ENCODE data around the gene KYNU.

Gene KYNU

DNA sequence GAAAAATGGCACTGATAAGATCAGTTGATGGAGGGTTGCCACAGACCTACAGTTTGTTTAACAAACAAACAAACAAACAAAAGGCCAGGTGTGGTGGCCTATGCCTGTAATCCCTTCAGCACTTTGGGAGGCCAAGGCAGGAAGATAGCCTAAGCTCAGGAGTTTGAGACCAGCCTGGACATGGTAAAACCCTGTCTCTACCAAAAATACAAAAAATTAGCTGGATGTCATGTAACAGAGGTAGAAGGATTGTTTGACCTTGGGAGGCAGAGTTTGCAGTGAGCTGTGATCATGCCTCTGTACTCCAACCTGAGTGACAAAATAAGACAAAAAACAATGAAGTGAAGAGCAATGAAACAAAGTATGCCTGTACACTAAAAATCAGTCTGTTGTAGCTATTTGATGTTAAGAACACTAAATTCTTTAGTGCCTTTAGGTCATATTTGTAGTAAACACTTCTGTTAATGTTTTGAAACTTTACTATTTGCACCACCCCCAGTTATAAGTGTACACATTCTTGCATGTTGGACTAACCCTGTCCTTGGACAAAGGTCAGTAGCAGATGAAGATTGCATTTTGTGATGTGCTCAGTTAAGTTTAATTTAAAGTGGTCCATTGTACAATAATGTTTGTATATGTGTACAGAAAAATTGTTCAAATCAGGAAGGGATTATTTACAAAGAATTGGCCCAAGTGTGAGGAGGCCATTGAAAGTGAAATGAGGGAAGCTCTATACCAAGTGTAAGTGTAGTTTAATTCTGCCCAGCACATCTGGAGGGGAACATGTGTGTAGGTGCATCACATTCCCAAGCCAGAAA, 73.9 kb downstream of the KYNU start:
- no peaks in the 10 kb centered on the region for H3K27me3 ChIP-seq
- H3K4me1 ChIP-seq = no peaks in the 10 kb centered on the region
- peaks cover 8 to 36% (median 19%) of the 10 kb centered on the region in 11 experiments; a peak in 19 of 22 replicates for H3K9me3 ChIP-seq (replicated peaks in 1 of 11)
- H3K27ac ChIP-seq = no peak overlapping the region
- H3K4me3 ChIP-seq = no peak overlapping the region
- peaks cover 0 to 94% (median 0%) of the 10 kb centered on the region in 11 experiments; a peak in 4 of 22 replicates for H3K36me3 ChIP-seq
- no peak for TF ChIP-seq Cebpa-rat (IDR thresholded peaks at IDR 0.05)
- no peak overlapping the region for H3K9ac ChIP-seq
- H4K20me1 ChIP-seq = peaks cover 0 to 75% (median 0%) of the 10 kb centered on the region in 11 experiments; a peak in 4 of 22 replicates
- no peak overlapping the region for H3K4me2 ChIP-seq

DNA sequence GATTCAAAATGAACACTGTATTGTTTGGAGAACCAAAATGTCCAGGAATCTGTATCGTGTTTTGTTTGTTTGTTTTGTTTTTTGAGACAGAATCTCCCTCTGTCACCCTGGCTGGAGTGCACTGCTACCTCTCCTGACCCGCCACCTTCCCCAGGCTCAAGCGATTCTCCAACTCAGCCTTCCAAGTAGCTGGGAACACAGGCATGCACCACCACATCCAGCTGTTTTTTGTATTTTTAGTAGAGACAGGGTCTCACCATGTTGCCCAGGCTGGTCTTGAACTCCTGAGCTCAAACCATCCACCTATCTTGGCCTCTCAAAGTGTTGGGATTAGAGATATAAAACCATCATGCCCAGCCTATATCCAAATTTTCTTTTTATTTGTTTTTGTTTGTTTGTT, 74.6 kb downstream of the KYNU start:
- Histone ChIP-seq H3K9ac (no peak overlapping the region), H3K4me3 (no peak overlapping the region), H3K36me3 (peaks cover 0 to 94% (median 0%) of the 10 kb centered on the region in 11 experiments; a peak in 4 of 22 replicates), H3K27me3 (no peaks in the 10 kb centered on the region), H3K4me2 (no peak overlapping the region), H3K4me1 (no peaks in the 10 kb centered on the region), H3K27ac (no peak overlapping the region), H4K20me1 (peaks cover 0 to 73% (median 0%) of the 10 kb centered on the region in 11 experiments; a peak in 4 of 22 replicates), H3K9me3 (replicated peaks in 1 of 11) (peaks cover 8 to 36% (median 19%) of the 10 kb centered on the region in 11 experiments; a peak in 19 of 22 replicates)
- no peak for TF ChIP-seq Cebpa-rat (IDR thresholded peaks at IDR 0.05)

DNA sequence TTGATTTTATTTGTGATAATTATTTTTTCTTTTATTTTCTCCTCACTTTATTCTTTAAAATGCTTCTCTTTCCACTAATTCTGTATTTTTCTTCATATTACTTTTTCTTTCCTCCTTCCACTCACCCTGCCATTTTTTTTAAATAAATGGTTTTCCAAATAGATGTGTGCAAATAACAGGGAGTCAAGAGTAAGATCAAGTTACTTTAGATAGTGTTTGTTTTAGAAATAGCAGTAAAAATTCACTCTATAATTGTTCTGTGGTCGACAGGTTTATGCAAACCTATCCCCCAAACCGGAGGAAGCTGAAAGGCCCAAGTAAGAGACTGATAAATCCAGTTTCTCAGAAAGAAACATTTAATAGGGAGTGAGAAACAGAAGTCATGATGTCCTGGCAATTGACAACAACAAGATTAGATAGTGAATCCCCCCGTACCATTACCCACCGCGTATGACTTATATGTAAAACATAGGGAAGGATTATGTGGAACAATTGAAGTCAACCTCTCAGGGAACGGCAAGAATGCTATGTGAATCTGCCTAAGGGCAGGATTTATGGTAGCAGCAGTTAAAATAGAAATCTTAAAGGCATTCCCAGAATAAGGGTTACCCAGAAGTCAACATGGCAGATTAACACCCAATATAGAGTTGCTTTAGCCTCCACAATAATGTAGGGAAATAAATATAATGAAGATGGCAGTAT, 75.5 kb downstream of the KYNU start:
- no peak overlapping the region for H3K9ac ChIP-seq
- H3K9me3 ChIP-seq (replicated peaks in 1 of 11) = peaks cover 8 to 29% (median 19%) of the 10 kb centered on the region in 11 experiments; a peak in 19 of 22 replicates
- peaks cover 0 to 64% (median 0%) of the 10 kb centered on the region in 11 experiments; a peak in 3 of 22 replicates for H4K20me1 ChIP-seq
- H3K4me3 ChIP-seq = no peak overlapping the region
- no peak overlapping the region for H3K27ac ChIP-seq
- no peak overlapping the region for H3K4me2 ChIP-seq
- H3K36me3 ChIP-seq = peaks cover 0 to 94% (median 0%) of the 10 kb centered on the region in 11 experiments; a peak in 4 of 22 replicates
- TF ChIP-seq Cebpa-rat (IDR thresholded peaks at IDR 0.05) = no peak
- no peaks in the 10 kb centered on the region for H3K4me1 ChIP-seq
- no peaks in the 10 kb centered on the region for H3K27me3 ChIP-seq

DNA sequence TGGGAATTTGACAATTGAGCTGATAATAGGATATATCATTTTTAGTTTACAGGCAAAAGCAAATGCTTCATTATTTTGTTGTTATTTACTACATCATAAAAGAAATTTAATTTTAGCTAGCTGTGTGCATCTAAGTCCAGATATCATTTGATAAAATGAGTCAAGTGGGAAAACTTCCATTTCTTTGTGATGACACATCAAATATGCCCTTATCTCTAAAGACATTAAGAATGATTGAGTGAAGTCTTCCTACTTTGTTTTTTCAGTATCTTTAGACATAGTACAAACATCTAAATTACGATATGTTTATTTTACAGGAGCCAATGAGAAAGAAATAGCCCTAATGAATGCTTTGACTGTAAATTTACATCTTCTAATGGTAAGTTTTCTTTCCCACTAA, 77.0 kb downstream of the KYNU start:
- Histone ChIP-seq H3K9me3 (replicated peaks in 1 of 11) (peaks cover 2 to 17% (median 11%) of the 10 kb centered on the region in 11 experiments; a peak in 18 of 22 replicates), H3K36me3 (peaks cover 0 to 93% (median 0%) of the 10 kb centered on the region in 11 experiments; a peak in 4 of 22 replicates), H3K27me3 (no peaks in the 10 kb centered on the region), H3K9ac (no peak overlapping the region), H4K20me1 (peaks cover 0 to 60% (median 0%) of the 10 kb centered on the region in 11 experiments; a peak in 3 of 22 replicates), H3K4me3 (no peak overlapping the region), H3K4me2 (no peak overlapping the region), H3K27ac (no peak overlapping the region), H3K4me1 (no peaks in the 10 kb centered on the region)
- no peak for TF ChIP-seq Cebpa-rat (IDR thresholded peaks at IDR 0.05)

DNA sequence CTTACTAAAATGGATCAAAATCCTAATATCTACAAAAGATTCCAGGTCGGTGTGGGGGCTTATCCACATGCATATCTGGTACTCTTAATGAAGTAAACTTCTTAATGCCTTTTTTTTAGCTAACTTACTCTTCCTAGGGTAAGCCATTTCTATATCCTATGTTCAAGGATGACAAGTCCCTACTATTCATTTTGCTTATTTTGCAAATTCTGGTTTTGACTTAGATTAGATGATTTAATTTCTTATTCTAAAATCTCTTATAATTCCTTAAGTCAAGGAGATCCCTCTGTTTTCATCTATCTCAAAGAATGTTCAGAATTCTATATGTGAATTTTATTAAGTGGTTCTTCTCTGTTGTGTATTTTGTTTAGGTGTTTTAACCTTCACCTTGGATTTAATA, 79.7 kb downstream of the KYNU start:
- Histone ChIP-seq H3K36me3 (peaks cover 0 to 93% (median 0%) of the 10 kb centered on the region in 11 experiments; a peak in 4 of 22 replicates), H3K9ac (no peak overlapping the region), H3K4me3 (no peak overlapping the region), H3K9me3 (replicated peaks in 1 of 11) (no peaks in the 10 kb centered on the region), H3K4me1 (no peaks in the 10 kb centered on the region), H3K4me2 (no peak overlapping the region), H3K27ac (no peak overlapping the region), H3K27me3 (no peaks in the 10 kb centered on the region), H4K20me1 (peaks cover 0 to 47% (median 0%) of the 10 kb centered on the region in 11 experiments; a peak in 3 of 22 replicates)
- TF ChIP-seq Cebpa-rat (IDR thresholded peaks at IDR 0.05) = no peak

DNA sequence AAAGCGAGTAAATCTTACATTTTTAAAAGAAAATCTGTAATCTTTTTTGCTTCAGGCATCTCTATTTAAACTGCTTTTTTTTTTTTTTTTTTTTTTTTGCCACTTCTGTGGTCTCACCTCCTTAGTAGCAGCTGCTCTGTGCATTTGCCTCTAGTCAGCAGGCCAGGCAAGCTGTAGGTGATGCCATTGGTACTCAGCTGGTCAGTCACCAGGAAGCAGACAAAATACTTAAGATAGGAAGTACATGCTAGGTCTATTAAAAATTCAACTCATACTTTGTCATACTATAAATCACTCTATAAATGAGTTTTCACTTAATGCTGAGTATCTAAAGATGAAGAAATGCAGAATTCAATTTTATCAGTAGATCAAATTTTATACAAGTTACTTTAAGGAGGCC, 83.7 kb downstream of the KYNU start:
- Histone ChIP-seq H3K4me3 (no peak overlapping the region), H3K36me3 (peaks cover 0 to 98% (median 0%) of the 10 kb centered on the region in 11 experiments; a peak in 4 of 22 replicates), H3K9ac (no peak overlapping the region), H3K27me3 (no peaks in the 10 kb centered on the region), H3K4me1 (no peaks in the 10 kb centered on the region), H4K20me1 (peaks cover 0 to 18% (median 0%) of the 10 kb centered on the region in 11 experiments; a peak in 2 of 22 replicates), H3K4me2 (no peak overlapping the region), H3K9me3 (replicated peaks in 1 of 11) (peaks cover 0 to 14% (median 0%) of the 10 kb centered on the region in 11 experiments; a peak in 3 of 22 replicates), H3K27ac (no peak overlapping the region)
- TF ChIP-seq Cebpa-rat (IDR thresholded peaks at IDR 0.05) = no peak

DNA sequence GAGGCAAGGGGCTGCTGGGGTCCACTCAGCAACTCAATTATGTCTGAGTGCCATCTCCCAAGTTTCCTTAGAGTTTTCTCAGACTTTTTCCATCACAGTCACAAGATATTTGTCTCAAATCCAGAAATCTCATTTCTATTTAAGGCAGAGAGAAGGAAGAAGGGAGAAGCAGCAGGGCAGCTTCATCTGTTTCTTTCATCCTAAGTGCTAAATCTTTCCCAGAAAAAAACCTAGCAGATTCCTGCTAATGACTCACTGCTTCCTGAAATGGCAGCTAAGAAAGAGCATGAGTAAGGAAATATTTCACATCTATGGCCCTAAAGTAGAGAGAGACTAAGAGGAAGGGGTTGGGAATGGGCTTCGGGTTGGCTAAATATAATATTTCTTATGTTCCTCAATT, 88.0 kb downstream of the KYNU start:
- no peak overlapping the region for H3K9ac ChIP-seq
- H3K27ac ChIP-seq = no peak overlapping the region
- no peak overlapping the region for H3K4me3 ChIP-seq
- peaks cover 0 to 19% (median 0%) of the 10 kb centered on the region in 11 experiments; a peak in 2 of 22 replicates for H4K20me1 ChIP-seq
- TF ChIP-seq Cebpa-rat (IDR thresholded peaks at IDR 0.05) = no peak
- peaks cover 0 to 96% (median 0%) of the 10 kb centered on the region in 11 experiments; a peak in 4 of 22 replicates for H3K36me3 ChIP-seq
- peaks cover 0 to 14% (median 0%) of the 10 kb centered on the region in 11 experiments; a peak in 3 of 22 replicates for H3K9me3 ChIP-seq (replicated peaks in 1 of 11)
- no peaks in the 10 kb centered on the region for H3K27me3 ChIP-seq
- no peaks in the 10 kb centered on the region for H3K4me1 ChIP-seq
- no peak overlapping the region for H3K4me2 ChIP-seq

DNA sequence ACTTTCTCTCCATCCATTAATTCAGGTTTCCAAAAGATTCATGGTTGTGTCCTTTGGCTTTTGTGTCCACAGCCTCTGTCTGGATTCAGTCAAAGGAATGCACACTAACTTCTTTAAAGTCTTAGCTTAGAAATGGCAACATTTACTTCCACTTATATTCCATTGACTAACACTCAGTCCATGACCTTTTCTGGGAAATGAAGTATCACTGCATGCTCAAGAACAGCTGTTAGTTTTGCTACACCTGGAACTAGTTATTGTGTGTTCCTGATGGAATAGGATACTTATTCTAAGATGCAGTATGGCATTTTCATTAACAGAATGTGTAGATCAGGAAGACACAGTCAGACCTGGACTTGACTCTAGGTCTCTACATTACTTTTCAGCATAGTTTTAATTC, 88.8 kb downstream of the KYNU start:
- no peak for TF ChIP-seq Cebpa-rat (IDR thresholded peaks at IDR 0.05)
- H3K36me3 ChIP-seq = peaks cover 0 to 95% (median 0%) of the 10 kb centered on the region in 11 experiments; a peak in 4 of 22 replicates
- peaks cover 0 to 14% (median 0%) of the 10 kb centered on the region in 11 experiments; a peak in 3 of 22 replicates for H3K9me3 ChIP-seq (replicated peaks in 1 of 11)

More for the DNA sequence above, 88.8 kb downstream of the KYNU start:
- Histone ChIP-seq H3K27ac (no peak overlapping the region), H4K20me1 (peaks cover 0 to 13% (median 0%) of the 10 kb centered on the region in 11 experiments; a peak in 1 of 22 replicates), H3K9ac (no peak overlapping the region), H3K27me3 (no peaks in the 10 kb centered on the region), H3K4me2 (no peak overlapping the region), H3K4me1 (no peaks in the 10 kb centered on the region), H3K4me3 (no peak overlapping the region)
